ENCODE results near the gene PAPPA2. TPM values are rescaled to one million over a fixed set of nuclear protein-coding genes. Genes with fewer than 3 reads are reported as not detected.
"Not testable (repeated sequence)": the region's sequence is repeated elsewhere in the genome, so short reads cannot be mapped to it uniquely, and the experiment has no call there.

The PAPPA2 gene
- total and polyA plus RNA-seq, 2 donors (not counting 1 experiment from before 2014, with no cell fraction given): not detected

DNA sequence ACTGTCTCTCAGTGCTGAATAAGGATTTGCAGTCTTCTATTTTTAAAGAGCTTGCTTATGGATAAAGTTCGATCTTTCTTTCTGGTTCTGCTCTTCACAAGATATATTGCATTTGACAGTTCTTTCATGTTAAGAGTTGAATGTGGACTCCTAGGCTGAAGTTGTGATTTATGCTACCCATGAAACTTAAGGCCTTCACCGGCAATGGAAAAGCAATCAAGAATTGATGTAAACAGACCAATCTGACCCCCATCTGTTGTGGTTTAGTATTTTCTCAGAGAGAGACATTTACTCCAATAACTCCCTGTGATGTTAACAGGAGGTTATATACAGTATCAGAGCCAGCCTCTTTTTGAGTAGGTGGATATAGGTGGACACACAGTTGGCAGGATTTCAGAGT lies 165.8 kb downstream of the PAPPA2 start:
- no peak overlapping the region for H3K27ac ChIP-seq (ENCODE audit: low read length in 2 of 2)
- Mint-ChIP-seq H3K4me3 (no peak overlapping the region), H3K27ac (no peak overlapping the region), H3K9me3 (ENCODE audit: insufficient read depth) (no peaks in the 10 kb centered on the region), H3K27me3 (peaks cover 4% of the 10 kb centered on the region), H3K4me1 (no peaks in the 10 kb centered on the region)
- ChIA-PET POLR2A (no interaction called here), CTCF (no interaction called here)
- intact Hi-C loops (cut with micrococcal nuclease): no loop called here
- DNase-seq: no peak
- H3K9ac ChIP-seq (ENCODE audit: low read length): no peak overlapping the region
- H4K20me1 ChIP-seq (ENCODE audit: control insufficient read depth, insufficient read depth, low read length, poor library complexity, severe bottlenecking): no peaks in the 10 kb centered on the region
- no peak overlapping the region for H3K4me3 ChIP-seq (ENCODE audit: control extremely low read depth in 1 of 5, extremely low read depth in 1 of 5, insufficient read depth in 1 of 5, low read depth in 2 of 5, low read length in 4 of 5)
- no peaks in the 10 kb centered on the region for H3K79me2 ChIP-seq (ENCODE audit: control insufficient read depth, insufficient read depth, low read length)
- no peak overlapping the region for H2AFZ ChIP-seq (ENCODE audit: insufficient read depth, low read depth, low read length, poor library complexity, severe bottlenecking)
- no peak for ATAC-seq (ENCODE audit: low read depth)
- no peak for TF ChIP-seq EZH2 (IDR thresholded peaks at IDR 0.05; ENCODE audit: borderline replicate concordance, insufficient read depth, low read depth, low read length, poor library complexity, severe bottlenecking)
- TF ChIP-seq, protein P1, sequence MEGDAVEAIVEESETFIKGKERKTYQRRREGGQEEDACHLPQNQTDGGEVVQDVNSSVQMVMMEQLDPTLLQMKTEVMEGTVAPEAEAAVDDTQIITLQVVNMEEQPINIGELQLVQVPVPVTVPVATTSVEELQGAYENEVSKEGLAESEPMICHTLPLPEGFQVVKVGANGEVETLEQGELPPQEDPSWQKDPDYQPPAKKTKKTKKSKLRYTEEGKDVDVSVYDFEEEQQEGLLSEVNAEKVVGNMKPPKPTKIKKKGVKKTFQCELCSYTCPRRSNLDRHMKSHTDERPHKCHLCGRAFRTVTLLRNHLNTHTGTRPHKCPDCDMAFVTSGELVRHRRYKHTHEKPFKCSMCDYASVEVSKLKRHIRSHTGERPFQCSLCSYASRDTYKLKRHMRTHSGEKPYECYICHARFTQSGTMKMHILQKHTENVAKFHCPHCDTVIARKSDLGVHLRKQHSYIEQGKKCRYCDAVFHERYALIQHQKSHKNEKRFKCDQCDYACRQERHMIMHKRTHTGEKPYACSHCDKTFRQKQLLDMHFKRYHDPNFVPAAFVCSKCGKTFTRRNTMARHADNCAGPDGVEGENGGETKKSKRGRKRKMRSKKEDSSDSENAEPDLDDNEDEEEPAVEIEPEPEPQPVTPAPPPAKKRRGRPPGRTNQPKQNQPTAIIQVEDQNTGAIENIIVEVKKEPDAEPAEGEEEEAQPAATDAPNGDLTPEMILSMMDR (IDR thresholded peaks at IDR 0.05): no peak
- no peak overlapping the region for H3K4me2 ChIP-seq (replicated peaks; ENCODE audit: low read depth, low read length, poor library complexity, severe bottlenecking)
- H3K4me1 ChIP-seq (ENCODE audit: control insufficient read depth in 2 of 2, insufficient read depth in 2 of 2, low read length in 2 of 2): no peaks in the 10 kb centered on the region
- no peaks in the 10 kb centered on the region for H3K9me3 ChIP-seq (ENCODE audit: control extremely low read depth in 1 of 3, control insufficient read depth in 2 of 3, insufficient read depth in 1 of 3, low read length in 2 of 3)
- no peaks in the 10 kb centered on the region for H3K36me3 ChIP-seq (replicated peaks in 1 of 2; ENCODE audit: control extremely low read depth in 1 of 2, control insufficient read depth in 1 of 2, extremely low read depth in 1 of 2, insufficient read depth in 2 of 2, low read length in 1 of 2)
- no peaks in the 10 kb centered on the region for H3K27me3 ChIP-seq (replicated peaks in 1 of 4; ENCODE audit: control extremely low read depth in 1 of 4, control insufficient read depth in 3 of 4, insufficient read depth in 4 of 4, low read length in 3 of 4)
- no CpG with 5 or more reads among the region's 2 CpGs for WGBS (ENCODE audit: insufficient coverage)

DNA sequence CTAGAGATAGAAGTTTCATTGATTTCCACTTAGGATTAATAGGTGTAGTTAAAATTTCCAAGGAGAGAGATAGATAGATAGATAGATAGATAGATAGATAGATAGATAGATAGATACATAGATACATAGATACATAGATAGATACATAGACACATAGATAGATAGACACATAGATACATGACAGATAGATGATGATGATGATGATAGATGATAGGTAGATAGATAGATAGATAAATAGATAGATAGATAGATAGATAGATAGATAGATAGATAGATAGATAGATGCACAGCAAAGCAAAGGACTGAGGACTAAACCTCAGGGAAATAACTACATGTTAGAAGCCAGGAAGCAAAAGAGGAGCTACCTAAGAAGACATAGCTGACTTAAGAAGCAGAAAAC lies 171.8 kb downstream of the PAPPA2 start:
- POLR2A ChIA-PET; H3K27ac ChIP-seq (ENCODE audit: low read length in 2 of 2); H3K9me3 ChIP-seq (ENCODE audit: control extremely low read depth in 1 of 3, control insufficient read depth in 2 of 3, insufficient read depth in 1 of 3, low read length in 2 of 3); DNase-seq; H3K4me2 ChIP-seq (replicated peaks; ENCODE audit: low read depth, low read length, poor library complexity, severe bottlenecking); intact Hi-C loops (cut with micrococcal nuclease); H3K79me2 ChIP-seq (ENCODE audit: control insufficient read depth, insufficient read depth, low read length); H2AFZ ChIP-seq (ENCODE audit: insufficient read depth, low read depth, low read length, poor library complexity, severe bottlenecking); H3K9ac ChIP-seq (ENCODE audit: low read length); H3K4me1 ChIP-seq (ENCODE audit: control insufficient read depth in 2 of 2, insufficient read depth in 2 of 2, low read length in 2 of 2); H3K4me3 Mint-ChIP-seq; H3K27me3 Mint-ChIP-seq; H3K4me1 Mint-ChIP-seq; H3K27ac Mint-ChIP-seq; ATAC-seq (ENCODE audit: low read depth); H3K4me3 ChIP-seq (ENCODE audit: control extremely low read depth in 1 of 5, extremely low read depth in 1 of 5, insufficient read depth in 1 of 5, low read depth in 2 of 5, low read length in 4 of 5); H4K20me1 ChIP-seq (ENCODE audit: control insufficient read depth, insufficient read depth, low read length, poor library complexity, severe bottlenecking); H3K27me3 ChIP-seq (replicated peaks in 1 of 4; ENCODE audit: control extremely low read depth in 1 of 4, control insufficient read depth in 3 of 4, insufficient read depth in 4 of 4, low read length in 3 of 4); H3K9me3 Mint-ChIP-seq (ENCODE audit: insufficient read depth); CTCF ChIA-PET; H3K36me3 ChIP-seq (replicated peaks in 1 of 2; ENCODE audit: control extremely low read depth in 1 of 2, control insufficient read depth in 1 of 2, extremely low read depth in 1 of 2, insufficient read depth in 2 of 2, low read length in 1 of 2): not testable (repeated sequence)

All from B cell (primary cell).